ENCODE results near the gene AK2. TPM values are rescaled to one million over a fixed set of nuclear protein-coding genes. Genes with fewer than 3 reads are reported as not detected.
A peak's percentile ranks its signal among the peaks of the same experiment; 100 is the strongest.

Gene AK2
- polyA plus RNA-seq, 2 of the 4 experiments (the other 2 are of a cell fraction) = 164 to 178 TPM

- no peak for TF ChIP-seq FOSL2 (IDR thresholded peaks at IDR 0.05)
- no peak for TF ChIP-seq FOSL2 (CRISPR knock-in tag; IDR thresholded peaks at IDR 0.05)
- no peak for TF ChIP-seq RCOR1 (IDR thresholded peaks at IDR 0.05; ENCODE audit: low read depth, low read length)
- no peak for TF ChIP-seq ZFP36 (IDR thresholded peaks at IDR 0.05; ENCODE audit: borderline replicate concordance, partially characterized antibody)
- TF ChIP-seq ATOH8 (CRISPR knock-in tag; IDR thresholded peaks at IDR 0.05; ENCODE audit: low read depth) = no peak
- TF ChIP-seq KDM1A (IDR thresholded peaks at IDR 0.05; ENCODE audit: low read depth) = no peak
- TF ChIP-seq RNF2 (IDR thresholded peaks at IDR 0.05; ENCODE audit: borderline replicate concordance, low read depth) = no peak
- no peak for TF ChIP-seq RAD21 (conservative IDR thresholded peaks at IDR 0.05 in 1 of 2, IDR thresholded peaks at IDR 0.05 in 1 of 2)
- no peak for TF ChIP-seq CTCF (IDR thresholded peaks at IDR 0.05)
- no peak for TF ChIP-seq ZC3H11A (IDR thresholded peaks at IDR 0.05)
- TF ChIP-seq POLR2AphosphoS2 (conservative IDR thresholded peaks at IDR 0.05; ENCODE audit: low read length) = no peak
- TF ChIP-seq KDM5A (IDR thresholded peaks at IDR 0.05) = no peak
- TF ChIP-seq HES2 (IDR thresholded peaks at IDR 0.05) = no peak
- no peak for TF ChIP-seq HOXA7 (CRISPR knock-in tag; IDR thresholded peaks at IDR 0.05)
- no peak for TF ChIP-seq ZSCAN20 (CRISPR knock-in tag; IDR thresholded peaks at IDR 0.05)
- TF ChIP-seq HDAC2 (IDR thresholded peaks at IDR 0.05) = no peak
- no peak for TF ChIP-seq RFX5 (IDR thresholded peaks at IDR 0.05)
- ChIA-PET CTCF (interaction anchor here (0.7 to 2.0 kb wide), 4 partner anchors 40 to 93 kb away, joined by 3 to 8 read pairs (median 3); no protein-coding TSS in a partner anchor), POLR2A (no interaction called here)
- no peak overlapping the region for H3K27ac ChIP-seq
- no peaks in the 10 kb centered on the region for H3K4me1 ChIP-seq
- WGBS (ENCODE audit: missing lambda C conversion rate) = 89% methylated on average over 8 of the region's 8 CpGs
- no peak overlapping the region for H3K4me3 ChIP-seq
- FAIRE-seq = no peak
- H3K9me3 ChIP-seq = no peaks in the 10 kb centered on the region
- ATAC-seq = peak in 1 of 2 experiments; percentile 44; a peak in 3 of 6 replicates
- DNase-seq (ENCODE audit: low read depth in 1 of 2, low spot score in 1 of 2) = no peak
- H3K4me2 ChIP-seq = no peak overlapping the region
Observed at GRCh38 chr1:33014464-33015163, 22.1 kb downstream of the AK2 start.

- Histone ChIP-seq H3K4me2 (no peak overlapping the region), H3K27ac (no peak overlapping the region), H3K4me1 (no peaks in the 10 kb centered on the region), H3K4me3 (no peak overlapping the region), H3K9me3 (no peaks in the 10 kb centered on the region)
- ATAC-seq (no peak), FAIRE-seq (no peak), DNase-seq (ENCODE audit: low read depth in 1 of 2, low spot score in 1 of 2) (no peak)
- WGBS (ENCODE audit: missing lambda C conversion rate) = 93% methylated on average over 1 of the region's 1 CpG
- ChIA-PET CTCF (interaction anchor here (1.3 to 2.0 kb wide), 2 partner anchors 41 to 72 kb away, joined by 3 to 8 read pairs; no protein-coding TSS in a partner anchor), POLR2A (no interaction called here)
- no peak for TF ChIP-seq CBX8 (IDR thresholded peaks at IDR 0.05)
- TF ChIP-seq JUNB (IDR thresholded peaks at IDR 0.05) = no peak
- no peak for TF ChIP-seq MAZ (IDR thresholded peaks at IDR 0.05; ENCODE audit: borderline replicate concordance, low read depth, low read length)
- no peak for TF ChIP-seq POLR2A (IDR thresholded peaks at IDR 0.05; ENCODE audit: low read length)
- TF ChIP-seq ESRRA (IDR thresholded peaks at IDR 0.05; ENCODE audit: borderline replicate concordance, low read length) = no peak
- no peak for TF ChIP-seq HOXB5 (CRISPR knock-in tag; IDR thresholded peaks at IDR 0.05)
- TF ChIP-seq POLR2AphosphoS2 (conservative IDR thresholded peaks at IDR 0.05; ENCODE audit: low read length) = no peak
- TF ChIP-seq ELK1 (IDR thresholded peaks at IDR 0.05; ENCODE audit: low read depth, low read length) = no peak
- no peak for TF ChIP-seq BHLHE40 (IDR thresholded peaks at IDR 0.05; ENCODE audit: low read depth, low read length)
- TF ChIP-seq MAX (IDR thresholded peaks at IDR 0.05) = no peak
- TF ChIP-seq CEBPB (IDR thresholded peaks at IDR 0.05) = no peak
Observed at GRCh38 chr1:33013791-33014190, 22.9 kb downstream of the AK2 start.

All from A549 (cell line).